HG02840 (cell line): ENCODE data around the gene HOMER3.

Source experiments
- ATAC-seq: cut with Tn5 transposase; IDR thresholded peaks from one replicate; pipeline ENCODE4 v1.9.1; 2021; ENCODE audit warnings: mild to moderate bottlenecking, moderate library complexity, moderate number of reproducible peaks; ENCODE audit not compliant: unreplicated experiment, low FRiP score

Gene HOMER3

DNA sequence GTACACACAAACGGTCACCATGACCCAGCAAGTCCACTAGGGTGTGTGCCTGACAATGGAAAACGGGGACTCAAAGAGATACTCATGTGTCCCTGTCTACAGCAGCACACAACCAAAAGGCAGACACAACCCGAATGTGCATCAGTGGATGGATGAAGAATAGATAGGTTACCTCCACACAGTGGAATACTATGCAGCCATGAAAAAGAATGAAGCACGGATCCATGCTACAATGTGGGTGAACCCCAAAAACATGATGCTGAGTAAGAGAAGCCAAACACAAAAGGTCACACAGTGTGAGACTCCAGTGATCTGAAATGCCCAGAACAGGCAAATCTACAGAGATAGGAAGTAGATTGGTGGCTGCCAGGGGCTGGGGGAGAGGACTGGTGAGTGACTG is 54.0 kb downstream of the HOMER3 start:
- ATAC-seq, result no peak

DNA sequence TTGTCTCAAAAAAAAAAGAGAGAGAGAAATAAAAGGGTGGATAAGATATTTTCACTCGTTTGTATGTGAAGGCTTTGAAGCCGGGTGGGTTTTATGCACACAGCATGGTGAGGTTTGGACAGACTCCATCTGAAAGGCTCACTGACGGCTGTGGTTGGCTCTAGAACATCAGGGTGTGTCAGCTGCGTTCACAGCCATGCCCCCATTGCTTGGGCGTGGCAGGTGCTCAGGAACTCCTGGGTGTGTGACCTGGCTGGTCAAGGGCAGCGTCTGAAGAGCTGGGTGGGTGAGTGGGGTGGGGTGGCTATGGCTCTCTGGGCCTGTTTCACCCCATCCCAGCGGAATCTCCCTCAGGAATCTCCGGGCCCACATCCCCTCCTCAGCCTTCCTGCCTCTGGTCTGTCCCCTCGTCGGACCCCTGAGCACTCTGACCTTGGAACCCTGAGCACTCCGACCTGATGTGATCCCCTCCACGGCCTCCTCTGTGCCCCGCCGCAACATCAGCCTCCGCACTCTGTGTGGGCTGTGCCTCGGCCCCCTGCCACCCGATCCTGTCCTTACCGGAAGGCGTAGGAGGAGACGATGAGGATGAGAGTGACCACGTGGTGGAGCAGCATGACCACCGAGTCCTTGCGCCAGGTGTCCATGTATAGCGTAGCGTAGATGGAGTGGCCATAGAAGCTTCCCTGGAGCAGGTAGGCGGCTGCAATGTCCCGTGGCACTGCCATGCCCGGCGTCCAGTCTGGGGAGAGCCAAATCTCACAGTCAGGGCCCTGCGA is 57.3 kb downstream of the HOMER3 start:
- ATAC-seq, result no peak

DNA sequence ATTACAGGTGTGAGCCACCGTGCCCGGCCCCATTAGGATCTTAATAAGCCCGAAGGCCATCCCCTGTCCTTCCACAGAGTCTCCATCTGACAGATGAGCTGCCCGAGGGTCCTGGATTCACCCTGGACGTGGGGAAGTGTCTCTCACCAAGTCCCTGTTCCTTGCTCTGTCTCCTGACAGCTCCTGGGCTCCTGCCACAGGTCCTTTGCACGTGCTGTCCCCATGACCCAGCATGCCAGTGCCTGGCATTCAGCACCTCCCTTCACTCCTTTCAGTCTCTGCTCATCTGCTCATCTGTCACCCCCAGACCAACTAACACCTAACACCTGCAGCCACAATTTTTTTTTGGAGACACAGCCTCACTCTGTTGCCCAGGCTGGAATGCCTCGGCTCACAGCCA is 59.5 kb downstream of the HOMER3 start:
- ATAC-seq, result no peak

DNA sequence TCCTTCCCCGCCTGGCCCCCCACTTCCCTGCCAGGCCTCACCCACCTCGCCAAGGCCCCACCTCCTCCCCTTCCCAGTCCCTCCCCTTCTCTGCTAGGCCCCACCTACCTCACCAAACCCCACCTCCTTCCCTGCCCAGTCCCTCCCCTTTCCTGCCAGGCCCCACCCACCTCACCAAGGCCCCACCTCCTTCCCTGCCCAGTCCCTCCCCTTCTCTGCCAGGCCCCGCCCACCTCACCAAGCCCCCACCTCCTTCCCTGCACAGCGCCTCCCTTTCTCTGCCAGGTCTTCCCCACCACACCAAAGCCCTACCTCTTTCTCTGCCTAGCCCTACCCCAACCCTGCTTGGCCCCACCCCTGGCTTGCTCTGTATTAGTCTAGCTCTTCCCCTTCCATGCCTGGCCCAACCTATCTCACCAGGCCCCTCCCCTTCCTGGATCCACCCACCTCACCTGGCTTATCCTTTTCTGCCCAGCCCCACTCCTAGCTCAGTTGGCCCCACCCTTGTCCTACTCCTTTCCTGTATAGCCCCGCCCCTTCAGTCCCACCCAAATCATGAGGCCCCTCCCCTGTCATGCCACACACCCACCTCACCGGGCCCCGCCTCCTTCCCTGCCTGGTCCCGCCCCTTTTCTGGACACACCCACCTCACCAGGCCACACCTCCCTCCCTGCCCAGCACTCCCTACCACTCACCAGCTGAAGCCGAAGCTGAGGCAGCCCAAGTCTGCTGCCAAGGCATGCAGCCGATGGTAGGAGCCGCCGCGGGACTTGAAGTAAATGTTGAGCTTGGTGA is 61.2 kb downstream of the HOMER3 start:
- ATAC-seq, result no peak
